ENCODE measurements around the gene CCDC89. TPM values are rescaled to one million over a fixed set of nuclear protein-coding genes. Genes with fewer than 3 reads are reported as not detected.

The CCDC89 gene
- total RNA-seq, result 0.39 and 0.62 TPM in 2 replicates

- peaks cover 26% of the 10 kb centered on the region for H3K4me1 Mint-ChIP-seq (ENCODE audit: low read depth)
- no peak for DNase-seq (ENCODE audit: low spot score)
- peak within 1 kb of the TSS; percentile 18 for H3K27ac Mint-ChIP-seq
- peaks cover 17% of the 10 kb centered on the region for H3K36me3 Mint-ChIP-seq (ENCODE audit: low read depth)
- peaks cover 4% of the 10 kb centered on the region for H3K27me3 Mint-ChIP-seq (ENCODE audit: insufficient read depth)
- no peak within 1 kb of the TSS for H3K4me3 Mint-ChIP-seq
- intact Hi-C loops (cut with micrococcal nuclease), result no loop called here
- H3K9me3 Mint-ChIP-seq, result no peaks in the 10 kb centered on the region
Observed at GRCh38 chr11:85685820-85686459, at the start of gene CCDC89. Gene CCDC89 (minus strand): TSS chr11:85686195. CDS start chr11:85686130, 65 bp downstream.

- H3K9me3 Mint-ChIP-seq, result no peaks in the 10 kb centered on the region
Observed at GRCh38 chr11:85732965-85733364, 47.0 kb upstream of the CCDC89 start.

GRCh38 chr11:85726381-85726780 is 40.4 kb upstream of the CCDC89 start:
- intact Hi-C loops (cut with micrococcal nuclease), result no loop called here
- Mint-ChIP-seq H3K4me1 (ENCODE audit: low read depth) (peaks cover 5% of the 10 kb centered on the region), H3K27me3 (ENCODE audit: insufficient read depth) (no peaks in the 10 kb centered on the region), H3K27ac (no peak overlapping the region), H3K36me3 (ENCODE audit: low read depth) (peaks cover 62% of the 10 kb centered on the region), H3K9me3 (no peaks in the 10 kb centered on the region), H3K4me3 (no peak overlapping the region)
- DNase-seq (ENCODE audit: low spot score), result no peak

More at GRCh38 chr11:85732965-85733364, 47.0 kb upstream of the CCDC89 start:
- DNase-seq (ENCODE audit: low spot score), result no peak
- Mint-ChIP-seq H3K36me3 (ENCODE audit: low read depth) (peaks cover 63% of the 10 kb centered on the region), H3K4me1 (ENCODE audit: low read depth) (peaks cover 7% of the 10 kb centered on the region), H3K27me3 (ENCODE audit: insufficient read depth) (no peaks in the 10 kb centered on the region), H3K27ac (no peak overlapping the region), H3K4me3 (no peak overlapping the region)
- intact Hi-C loops (cut with micrococcal nuclease), result no loop called here

DNA sequence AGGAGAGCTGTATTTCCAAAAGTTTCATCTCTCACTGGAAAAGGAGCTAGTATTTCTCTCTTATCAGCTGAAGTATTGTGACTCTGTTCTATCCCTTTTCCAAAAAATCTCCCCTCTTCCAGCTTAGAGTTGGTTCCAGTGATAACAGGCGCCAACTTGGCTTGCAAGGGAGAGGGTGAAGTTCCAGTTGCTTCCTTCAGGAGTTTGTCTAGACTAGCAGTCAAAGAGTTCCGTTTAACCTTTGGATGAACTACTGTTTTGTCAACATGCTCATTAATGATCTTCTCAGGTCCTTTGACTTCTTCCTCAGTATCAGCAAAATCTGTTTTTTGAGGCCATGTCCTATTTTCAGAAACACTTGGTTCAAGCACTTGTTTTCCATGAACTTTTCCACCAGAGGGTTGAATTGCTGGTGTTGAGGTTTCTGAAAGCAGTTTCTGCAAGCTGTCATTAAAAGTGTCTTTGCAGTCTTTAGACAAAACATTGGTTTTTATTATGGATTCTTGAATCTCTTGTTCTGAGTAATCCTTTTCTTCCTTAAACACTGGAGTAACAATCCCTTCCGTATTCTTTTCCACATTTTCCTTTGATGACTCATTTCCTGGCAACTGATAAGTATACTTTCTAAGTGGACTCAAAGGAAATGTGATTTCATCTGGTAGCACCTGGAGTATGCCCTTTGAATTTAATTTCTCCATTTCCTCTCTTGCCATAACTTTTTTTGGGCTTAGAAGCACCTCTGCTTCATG is 39.7 kb upstream of the CCDC89 start:
- Mint-ChIP-seq H3K4me3 (no peak overlapping the region), H3K9me3 (no peaks in the 10 kb centered on the region), H3K27me3 (ENCODE audit: insufficient read depth) (peaks cover 3% of the 10 kb centered on the region), H3K27ac (no peak overlapping the region), H3K36me3 (ENCODE audit: low read depth) (peaks cover 60% of the 10 kb centered on the region), H3K4me1 (ENCODE audit: low read depth) (peaks cover 5% of the 10 kb centered on the region)
- intact Hi-C loops (cut with micrococcal nuclease), result no loop called here
- DNase-seq (ENCODE audit: low spot score), result no peak

DNA sequence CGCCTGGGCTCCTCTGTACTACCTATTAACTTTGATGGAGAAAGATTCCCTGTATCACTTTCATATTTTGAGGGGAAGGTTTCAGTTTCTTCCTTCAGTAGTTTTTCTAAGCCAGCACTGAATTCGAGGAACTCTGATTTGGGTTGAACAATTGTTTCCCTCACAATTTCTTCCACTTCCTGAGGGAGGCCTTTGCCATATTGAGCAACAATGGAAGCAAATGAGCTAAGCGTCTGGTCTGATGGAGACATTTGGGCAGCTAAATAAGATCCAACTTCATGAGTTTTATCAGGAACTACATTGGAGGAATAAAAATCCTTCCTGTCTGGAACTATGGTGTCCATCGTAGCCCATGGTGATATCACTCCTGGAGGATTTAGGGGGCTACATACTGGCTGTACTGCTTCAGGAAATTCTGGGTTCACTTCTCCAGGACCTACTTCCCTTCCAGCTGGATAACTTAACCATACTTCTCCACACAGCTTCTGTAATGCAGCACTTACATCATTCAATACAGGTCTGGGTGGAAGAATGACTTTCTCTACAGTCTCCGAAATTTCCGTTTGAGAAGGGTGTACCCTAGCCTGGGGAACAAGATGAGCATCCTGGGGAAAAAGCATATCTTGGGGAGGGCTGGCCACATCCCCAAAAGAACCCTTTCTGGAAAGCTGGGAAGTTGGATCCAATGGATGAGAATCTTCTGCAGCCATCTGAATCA is 38.9 kb upstream of the CCDC89 start:
- Mint-ChIP-seq H3K27me3 (ENCODE audit: insufficient read depth) (peaks cover 4% of the 10 kb centered on the region), H3K36me3 (ENCODE audit: low read depth) (peaks cover 59% of the 10 kb centered on the region), H3K4me3 (no peak overlapping the region), H3K9me3 (no peaks in the 10 kb centered on the region), H3K4me1 (ENCODE audit: low read depth) (peaks cover 5% of the 10 kb centered on the region), H3K27ac (no peak overlapping the region)
- no peak for DNase-seq (ENCODE audit: low spot score)
- intact Hi-C loops (cut with micrococcal nuclease), result no loop called here

- Mint-ChIP-seq H3K4me1 (ENCODE audit: low read depth) (peaks cover 5% of the 10 kb centered on the region), H3K27ac (no peak overlapping the region)
- intact Hi-C loops (cut with micrococcal nuclease), result no loop called here
Observed at GRCh38 chr11:85723088-85723487, 37.1 kb upstream of the CCDC89 start.

GRCh38 chr11:85721191-85721590 is 35.2 kb upstream of the CCDC89 start:
- H3K27me3 Mint-ChIP-seq (ENCODE audit: insufficient read depth), result peaks cover 6% of the 10 kb centered on the region
- intact Hi-C loops (cut with micrococcal nuclease), result no loop called here
- no peaks in the 10 kb centered on the region for H3K9me3 Mint-ChIP-seq
- peaks cover 5% of the 10 kb centered on the region for H3K4me1 Mint-ChIP-seq (ENCODE audit: low read depth)
- H3K36me3 Mint-ChIP-seq (ENCODE audit: low read depth), result peaks cover 45% of the 10 kb centered on the region
- DNase-seq (ENCODE audit: low spot score), result no peak
- H3K4me3 Mint-ChIP-seq, result no peak overlapping the region
- no peak overlapping the region for H3K27ac Mint-ChIP-seq

More at GRCh38 chr11:85723088-85723487, 37.1 kb upstream of the CCDC89 start:
- no peak for DNase-seq (ENCODE audit: low spot score)
- Mint-ChIP-seq H3K9me3 (no peaks in the 10 kb centered on the region), H3K27me3 (ENCODE audit: insufficient read depth) (peaks cover 6% of the 10 kb centered on the region), H3K36me3 (ENCODE audit: low read depth) (peaks cover 57% of the 10 kb centered on the region), H3K4me3 (no peak overlapping the region)

DNA sequence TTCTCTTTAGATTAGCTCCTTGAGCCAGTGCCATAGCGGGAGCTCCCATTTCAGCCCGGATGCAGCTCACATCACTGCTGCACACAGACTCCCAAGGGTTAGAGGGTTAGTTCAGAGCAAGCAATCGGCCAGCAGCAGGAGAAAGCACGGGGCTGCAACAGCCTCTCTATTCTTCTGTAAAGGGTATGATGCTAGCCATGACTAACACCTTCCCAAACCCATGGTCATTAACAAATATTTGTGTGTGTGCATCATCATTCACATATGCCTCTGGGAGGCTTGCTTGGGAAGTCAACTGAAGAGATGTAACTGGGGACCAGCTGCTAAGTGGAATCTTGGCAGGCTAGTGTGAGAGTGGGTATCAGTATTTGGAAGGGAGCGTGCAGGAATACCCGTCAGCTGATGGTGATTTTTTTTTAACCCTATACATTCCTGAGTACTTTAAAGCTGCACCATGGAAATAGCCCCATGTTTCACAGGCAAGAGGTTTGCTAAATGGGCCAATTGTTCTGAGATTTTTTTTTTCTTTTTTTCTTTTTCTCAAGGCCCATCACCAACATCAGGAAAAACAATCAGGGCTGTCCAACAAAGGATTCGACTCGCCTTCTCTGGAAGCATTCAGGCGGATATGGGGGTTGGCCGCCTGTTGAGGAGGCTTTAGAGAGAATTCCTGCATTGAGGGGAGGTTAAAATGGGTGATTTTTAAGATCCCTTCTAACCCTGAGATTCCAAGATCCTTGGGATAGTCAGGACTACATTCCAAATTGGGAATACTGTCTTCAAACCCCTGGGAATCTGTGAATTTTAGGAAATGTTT is 33.2 kb upstream of the CCDC89 start:
- Mint-ChIP-seq H3K4me1 (ENCODE audit: low read depth) (no peaks in the 10 kb centered on the region), H3K27ac (no peak overlapping the region), H3K36me3 (ENCODE audit: low read depth) (peaks cover 31% of the 10 kb centered on the region), H3K4me3 (no peak overlapping the region), H3K9me3 (no peaks in the 10 kb centered on the region), H3K27me3 (ENCODE audit: insufficient read depth) (peaks cover 6% of the 10 kb centered on the region)
- no peak for DNase-seq (ENCODE audit: low spot score)
- intact Hi-C loops (cut with micrococcal nuclease), result no loop called here

GRCh38 chr11:85718126-85718943 is 32.3 kb upstream of the CCDC89 start:
- H3K27ac Mint-ChIP-seq, result no peak overlapping the region
- H3K4me3 Mint-ChIP-seq, result no peak overlapping the region
- no peaks in the 10 kb centered on the region for H3K4me1 Mint-ChIP-seq (ENCODE audit: low read depth)
- H3K9me3 Mint-ChIP-seq, result no peaks in the 10 kb centered on the region
- peaks cover 35% of the 10 kb centered on the region for H3K36me3 Mint-ChIP-seq (ENCODE audit: low read depth)
- H3K27me3 Mint-ChIP-seq (ENCODE audit: insufficient read depth), result peaks cover 6% of the 10 kb centered on the region
- no peak for DNase-seq (ENCODE audit: low spot score)
- intact Hi-C loops (cut with micrococcal nuclease), result no loop called here

DNA sequence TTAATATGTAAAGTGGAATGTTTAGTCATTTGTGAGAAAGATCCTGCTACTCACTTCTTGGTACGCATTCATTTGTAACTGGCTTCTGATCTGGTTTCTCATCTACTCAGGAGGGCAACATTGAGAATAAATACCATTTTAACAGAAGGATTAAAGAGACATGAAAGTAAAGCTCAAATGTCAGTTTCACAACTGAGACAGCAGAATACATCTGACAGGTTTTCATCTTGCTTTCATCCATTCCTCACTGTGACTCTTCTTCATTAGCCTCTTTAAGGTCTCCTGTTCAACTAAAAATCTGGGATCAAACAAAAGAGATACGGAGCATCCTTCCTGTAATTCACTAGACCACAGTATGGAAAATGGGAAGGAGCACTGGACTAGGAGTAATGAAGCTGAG is 31.4 kb upstream of the CCDC89 start:
- H3K27ac Mint-ChIP-seq, result no peak overlapping the region
- intact Hi-C loops (cut with micrococcal nuclease), result no loop called here
- no peaks in the 10 kb centered on the region for H3K4me1 Mint-ChIP-seq (ENCODE audit: low read depth)
- H3K9me3 Mint-ChIP-seq, result no peaks in the 10 kb centered on the region
- H3K27me3 Mint-ChIP-seq (ENCODE audit: insufficient read depth), result peaks cover 6% of the 10 kb centered on the region
- no peak for DNase-seq (ENCODE audit: low spot score)
- H3K4me3 Mint-ChIP-seq, result no peak overlapping the region
- H3K36me3 Mint-ChIP-seq (ENCODE audit: low read depth), result peaks cover 31% of the 10 kb centered on the region

- DNase-seq (ENCODE audit: low spot score), result no peak
- Mint-ChIP-seq H3K36me3 (ENCODE audit: low read depth) (peaks cover 20% of the 10 kb centered on the region), H3K4me1 (ENCODE audit: low read depth) (peaks cover 5% of the 10 kb centered on the region), H3K9me3 (no peaks in the 10 kb centered on the region), H3K27me3 (ENCODE audit: insufficient read depth) (no peaks in the 10 kb centered on the region), H3K4me3 (no peak overlapping the region), H3K27ac (no peak overlapping the region)
- intact Hi-C loops (cut with micrococcal nuclease), result no loop called here
Observed at GRCh38 chr11:85712953-85713352, 27.0 kb upstream of the CCDC89 start.

DNA sequence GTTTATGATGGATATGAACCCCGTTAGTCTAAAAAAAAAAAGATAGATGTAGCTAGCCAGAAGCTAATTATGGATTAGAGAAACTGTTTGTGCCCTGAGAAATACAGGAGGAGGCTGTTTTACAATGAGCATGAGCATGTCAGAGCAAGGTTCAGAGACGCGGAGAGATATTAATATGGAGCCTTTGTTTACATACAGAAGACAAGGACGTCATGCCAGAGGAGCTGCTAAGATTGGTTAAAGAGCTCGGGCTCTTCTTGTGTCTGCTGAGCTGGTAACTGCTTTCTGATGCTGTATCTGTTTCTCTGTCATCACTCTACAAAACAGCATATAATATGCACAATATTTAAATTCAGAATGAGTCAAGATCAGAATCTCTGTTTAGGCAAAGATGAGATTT is 24.9 kb upstream of the CCDC89 start:
- H3K36me3 Mint-ChIP-seq (ENCODE audit: low read depth), result peaks cover 32% of the 10 kb centered on the region
- no peak overlapping the region for H3K4me3 Mint-ChIP-seq
- no peak overlapping the region for H3K27ac Mint-ChIP-seq
- no peak for DNase-seq (ENCODE audit: low spot score)
- intact Hi-C loops (cut with micrococcal nuclease), result no loop called here
- H3K9me3 Mint-ChIP-seq, result no peaks in the 10 kb centered on the region
- peaks cover 5% of the 10 kb centered on the region for H3K4me1 Mint-ChIP-seq (ENCODE audit: low read depth)
- H3K27me3 Mint-ChIP-seq (ENCODE audit: insufficient read depth), result no peaks in the 10 kb centered on the region

Measured in activated T-helper 1 cell treated with anti-CD3 and anti-CD28 coated beads, Interleukin-12 subunit alpha, Interleukin-12 subunit beta, Interleukin-2, Interleukin-4 antibody, amounts not matched to agents 30 ng/mL and 10 ng/mL and 1 ng/mL, durations not matched to agents 14 hours and 24 hours and 36 hours (primary cell).